GM12891 (cell line): ENCODE measurements around the gene ACBD6.

Experiments
- PAX5 ChIP-seq: IDR thresholded peaks from 2 replicates; pipeline ENCODE4 v1.6.1; 2011; ENCODE audit warnings: low read length, moderate library complexity, mild to moderate bottlenecking; ENCODE audit not compliant: insufficient read depth, severe bottlenecking
- POLR2A ChIP-seq: IDR thresholded peaks from 2 replicates; pipeline ENCODE4 v1.6.1; 2011; ENCODE audit warnings: low read depth, low read length, control low read depth
- POLR2AphosphoS5 ChIP-seq: IDR thresholded peaks from 2 replicates; pipeline ENCODE4 v1.6.1; 2011; ENCODE audit warnings: low read depth, low read length, control low read depth
- TAF1 ChIP-seq: IDR thresholded peaks from 2 replicates; pipeline ENCODE4 v1.6.1; 2011; ENCODE audit warnings: low read depth, low read length, control low read depth

- TF ChIP-seq TAF1 (no peak), POLR2A (no peak), POLR2AphosphoS5 (no peak), PAX5 (no peak)
Observed at GRCh38 chr1:180462102-180462501, 40.3 kb downstream of the ACBD6 start.
